ENCODE data around the gene SSBP2. TPM values are rescaled to one million over a fixed set of nuclear protein-coding genes. Genes with fewer than 3 reads are reported as not detected.

Gene SSBP2
- total RNA-seq, 3 donors from 2014 or later, result 3.5 to 5.0 (median 3.5) TPM

DNA sequence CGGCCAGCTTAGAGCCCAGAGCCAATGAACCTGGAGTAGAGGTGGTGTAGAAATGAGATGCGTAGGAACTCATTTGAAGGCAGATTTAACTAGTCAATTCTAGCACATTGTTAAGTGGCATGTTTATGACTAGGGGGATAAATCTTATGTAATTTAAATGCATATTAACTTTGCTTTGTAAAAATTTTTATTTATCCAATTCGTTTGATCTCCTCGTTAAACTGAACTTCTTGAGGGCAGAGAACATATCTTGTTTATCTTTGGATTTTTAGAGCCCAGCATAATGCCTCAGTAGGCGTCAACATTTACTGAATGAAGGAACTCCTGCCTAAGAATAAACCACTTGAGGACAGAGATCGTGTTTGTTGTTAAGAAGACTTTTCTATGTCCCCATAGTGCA lies 315.9 kb downstream of the SSBP2 start:
- Mint-ChIP-seq H3K4me3 (no peak overlapping the region), H3K27me3 (ENCODE audit: low read depth) (no peaks in the 10 kb centered on the region), H3K9me3 (no peaks in the 10 kb centered on the region), H3K36me3 (ENCODE audit: insufficient read depth) (peaks cover 3% of the 10 kb centered on the region), H3K4me1 (ENCODE audit: low read depth) (no peaks in the 10 kb centered on the region)
- no peak for DNase-seq
- no peak for ATAC-seq

DNA sequence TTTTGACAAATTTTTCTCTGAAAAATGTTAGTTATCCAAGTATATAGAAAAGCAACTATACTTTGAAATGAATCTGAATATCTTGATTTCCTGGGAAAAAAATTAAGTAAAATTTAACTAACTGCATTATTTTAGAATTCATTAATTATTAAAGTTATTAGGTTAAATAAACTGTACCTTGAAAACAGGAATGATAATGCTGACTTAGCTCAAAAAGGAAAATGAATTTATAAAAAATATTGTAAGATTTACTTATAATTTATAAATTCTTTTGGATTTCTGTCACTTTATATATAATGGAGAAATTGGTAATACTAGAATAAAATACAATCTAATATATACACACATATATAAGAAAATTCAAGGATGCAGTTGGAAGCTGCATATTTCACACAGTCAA lies 320.9 kb downstream of the SSBP2 start:
- H3K9me3 Mint-ChIP-seq, result no peaks in the 10 kb centered on the region
- peaks cover 9% of the 10 kb centered on the region for H3K4me1 Mint-ChIP-seq (ENCODE audit: low read depth)
- no peaks in the 10 kb centered on the region for H3K27me3 Mint-ChIP-seq (ENCODE audit: low read depth)
- no peak overlapping the region for H3K4me3 Mint-ChIP-seq
- H3K36me3 Mint-ChIP-seq (ENCODE audit: insufficient read depth), result peaks cover 1% of the 10 kb centered on the region
- DNase-seq, result no peak
- no peak for ATAC-seq

DNA sequence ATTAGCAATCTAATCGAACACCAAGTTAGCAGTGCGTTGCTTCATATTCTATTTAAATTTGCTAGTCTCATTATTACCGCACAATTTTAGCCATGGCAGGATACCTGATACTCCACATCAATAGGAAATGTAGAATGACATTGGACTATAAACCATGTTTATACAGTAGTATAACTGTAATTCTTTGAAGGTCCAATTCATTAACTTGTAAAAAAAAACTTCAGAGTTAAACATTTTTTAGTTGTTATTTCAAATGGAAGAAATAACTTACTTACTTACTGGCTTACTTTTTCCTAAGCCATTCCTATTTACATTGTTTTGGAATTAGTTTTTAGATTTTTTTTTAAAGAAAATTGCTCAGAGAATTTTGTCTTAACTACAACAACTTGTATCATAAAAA lies 321.5 kb downstream of the SSBP2 start:
- H3K9me3 Mint-ChIP-seq, result no peaks in the 10 kb centered on the region
- H3K27me3 Mint-ChIP-seq (ENCODE audit: low read depth), result no peaks in the 10 kb centered on the region
- H3K4me1 Mint-ChIP-seq (ENCODE audit: low read depth), result peaks cover 9% of the 10 kb centered on the region
- no peak for DNase-seq
- no peak overlapping the region for H3K4me3 Mint-ChIP-seq
- peaks cover 1% of the 10 kb centered on the region for H3K36me3 Mint-ChIP-seq (ENCODE audit: insufficient read depth)
- no peak for ATAC-seq

DNA sequence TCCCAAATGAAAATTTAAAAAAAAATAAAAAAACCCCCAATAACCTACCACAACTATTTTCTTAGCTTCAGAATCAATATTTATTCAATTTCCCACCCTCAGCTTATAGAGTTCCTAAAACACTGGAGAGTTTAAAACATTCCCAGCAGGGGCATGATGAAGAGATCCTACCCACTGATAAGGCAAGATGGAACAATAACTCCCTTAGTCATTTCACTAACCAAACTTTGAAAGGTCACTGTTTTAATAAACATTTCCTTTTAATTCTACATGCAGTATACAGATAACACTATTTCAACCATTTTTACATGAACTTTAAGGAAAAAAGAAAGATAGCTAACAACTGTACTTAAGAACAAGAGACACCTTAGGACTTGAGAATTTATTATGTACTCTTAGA lies 322.0 kb downstream of the SSBP2 start:
- Mint-ChIP-seq H3K36me3 (ENCODE audit: insufficient read depth) (peaks cover 1% of the 10 kb centered on the region), H3K27me3 (ENCODE audit: low read depth) (no peaks in the 10 kb centered on the region), H3K4me1 (ENCODE audit: low read depth) (peaks cover 9% of the 10 kb centered on the region), H3K9me3 (no peaks in the 10 kb centered on the region), H3K4me3 (no peak overlapping the region)
- no peak for ATAC-seq
- no peak for DNase-seq

DNA sequence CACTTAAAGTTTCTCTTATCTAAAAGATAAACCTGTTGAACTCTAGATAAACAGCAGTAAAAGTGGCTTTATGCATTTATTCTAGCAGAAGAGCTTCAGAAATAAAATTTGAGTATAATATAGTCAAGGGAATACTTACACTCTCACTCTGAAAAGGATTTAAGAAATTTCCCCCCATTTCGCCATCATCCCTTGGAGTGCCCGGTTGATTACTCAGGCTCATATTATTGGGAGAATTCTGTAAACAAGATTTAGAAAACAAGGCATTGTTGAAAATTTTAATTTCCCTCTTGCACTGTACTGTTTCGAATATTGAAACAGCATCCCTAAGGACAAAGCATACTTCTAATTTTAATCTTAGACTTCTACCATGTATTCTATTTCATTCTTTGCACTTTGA lies 322.5 kb downstream of the SSBP2 start:
- Mint-ChIP-seq H3K4me1 (ENCODE audit: low read depth) (peaks cover 9% of the 10 kb centered on the region), H3K9me3 (no peaks in the 10 kb centered on the region), H3K4me3 (no peak overlapping the region), H3K36me3 (ENCODE audit: insufficient read depth) (peaks cover 1% of the 10 kb centered on the region), H3K27me3 (ENCODE audit: low read depth) (no peaks in the 10 kb centered on the region)
- ATAC-seq (no peak), DNase-seq (no peak)

DNA sequence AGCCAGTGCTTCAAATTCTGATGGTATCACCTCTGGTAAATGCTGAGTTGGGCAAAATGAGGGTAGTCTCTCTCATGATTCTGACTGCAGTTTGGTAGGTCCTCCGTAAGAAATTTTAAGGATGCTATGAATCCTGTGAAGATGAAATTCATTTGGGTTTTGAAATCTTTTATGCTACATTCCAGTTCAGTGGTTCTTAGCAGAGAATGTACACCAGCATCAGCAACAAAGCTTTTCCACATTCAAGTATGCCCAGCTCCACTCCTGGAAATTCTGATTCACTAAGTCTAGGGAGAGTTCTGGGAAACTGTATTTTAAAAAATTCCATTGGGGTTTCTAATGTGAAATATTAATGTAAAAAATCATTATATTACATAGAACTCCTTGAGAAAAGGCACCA lies 323.3 kb downstream of the SSBP2 start:
- H3K36me3 Mint-ChIP-seq (ENCODE audit: insufficient read depth), result peaks cover 4% of the 10 kb centered on the region
- peaks cover 9% of the 10 kb centered on the region for H3K4me1 Mint-ChIP-seq (ENCODE audit: low read depth)
- no peaks in the 10 kb centered on the region for H3K27me3 Mint-ChIP-seq (ENCODE audit: low read depth)
- no peaks in the 10 kb centered on the region for H3K9me3 Mint-ChIP-seq
- ATAC-seq (no peak), DNase-seq (no peak)
- H3K4me3 Mint-ChIP-seq, result no peak overlapping the region

DNA sequence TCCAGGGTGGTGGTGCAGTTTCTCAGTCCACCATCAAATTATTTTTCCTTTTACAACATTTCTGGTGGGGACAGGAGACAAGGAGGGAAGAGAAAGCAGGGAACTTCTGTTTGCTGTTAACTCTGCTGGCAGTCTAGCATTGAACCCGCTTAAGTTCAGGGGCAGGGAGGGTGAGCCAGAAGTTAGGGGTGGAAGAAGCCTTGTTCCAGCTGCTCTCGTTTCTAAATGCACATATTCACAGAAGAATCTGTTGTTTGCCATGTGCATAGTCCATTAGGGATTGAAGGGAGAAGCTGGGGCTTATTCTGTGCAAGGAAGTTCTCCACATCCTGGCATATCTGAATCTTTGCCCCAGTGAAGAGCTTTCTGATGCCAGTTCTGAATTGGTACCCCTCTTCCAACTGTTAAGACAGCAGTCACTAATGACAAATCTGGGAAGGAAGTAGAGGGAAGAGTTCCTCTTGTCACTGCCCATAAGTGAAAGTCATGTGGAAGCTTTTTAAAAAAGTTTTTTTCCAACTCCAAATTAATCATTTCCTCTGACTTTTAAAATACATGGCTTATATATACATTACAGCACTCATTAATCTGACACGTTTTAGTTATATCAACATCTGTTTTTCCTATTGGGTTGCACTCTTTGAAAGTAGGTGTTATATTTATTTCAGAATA lies 324.4 kb downstream of the SSBP2 start:
- Mint-ChIP-seq H3K36me3 (ENCODE audit: insufficient read depth) (peaks cover 6% of the 10 kb centered on the region), H3K4me3 (no peak overlapping the region), H3K4me1 (ENCODE audit: low read depth) (peaks cover 9% of the 10 kb centered on the region), H3K27me3 (ENCODE audit: low read depth) (no peaks in the 10 kb centered on the region), H3K9me3 (no peaks in the 10 kb centered on the region)
- no peak for DNase-seq
- no peak for ATAC-seq

DNA sequence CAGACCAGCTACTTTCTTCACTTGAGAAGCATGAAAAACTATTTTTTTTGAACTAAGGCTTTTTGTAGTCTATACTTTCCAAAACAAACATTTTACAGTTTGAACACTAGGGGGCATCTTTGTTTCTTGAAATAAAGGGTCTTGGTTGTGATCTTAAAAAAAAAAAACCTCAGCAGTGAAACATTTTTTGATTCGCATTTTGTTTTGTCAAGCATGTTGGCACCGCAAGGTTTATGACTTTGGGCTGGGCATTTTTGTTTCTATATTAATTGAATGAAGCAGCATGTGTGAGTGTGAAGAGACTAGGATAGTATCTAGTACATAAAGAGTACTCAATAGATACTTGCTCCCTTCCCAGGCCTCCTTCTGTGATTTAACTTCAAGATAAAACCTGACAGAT lies 325.3 kb downstream of the SSBP2 start:
- no peak for DNase-seq
- Mint-ChIP-seq H3K4me3 (no peak overlapping the region), H3K9me3 (no peaks in the 10 kb centered on the region)

DNA sequence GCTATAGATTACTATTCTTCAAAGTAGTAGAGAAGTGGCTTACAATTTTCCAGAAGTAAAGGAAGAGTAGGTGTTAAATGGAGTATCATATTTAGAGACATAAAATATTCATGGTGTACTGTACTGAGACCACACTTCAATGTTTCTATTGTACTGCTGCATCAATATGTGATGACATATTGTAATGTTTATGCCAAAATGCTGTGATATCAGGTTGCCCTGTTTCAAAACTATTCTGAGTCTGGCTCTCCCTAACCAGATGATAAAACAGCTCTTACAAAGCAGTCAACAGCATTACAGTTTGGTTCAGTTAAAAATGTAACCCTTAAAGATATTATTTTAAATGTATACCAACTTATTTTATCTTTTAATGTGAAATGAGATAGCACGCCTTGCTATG lies 326.2 kb downstream of the SSBP2 start:
- peaks cover 12% of the 10 kb centered on the region for H3K36me3 Mint-ChIP-seq (ENCODE audit: insufficient read depth)
- H3K9me3 Mint-ChIP-seq, result no peaks in the 10 kb centered on the region
- DNase-seq, result no peak
- H3K27me3 Mint-ChIP-seq (ENCODE audit: low read depth), result no peaks in the 10 kb centered on the region
- H3K4me3 Mint-ChIP-seq, result no peak overlapping the region
- H3K4me1 Mint-ChIP-seq (ENCODE audit: low read depth), result peaks cover 19% of the 10 kb centered on the region
- no peak for ATAC-seq

More for the DNA sequence above, 325.3 kb downstream of the SSBP2 start:
- peaks cover 11% of the 10 kb centered on the region for H3K4me1 Mint-ChIP-seq (ENCODE audit: low read depth)
- peak in 1 of 2 donors; percentile 34 for ATAC-seq
- H3K36me3 Mint-ChIP-seq (ENCODE audit: insufficient read depth), result peaks cover 5% of the 10 kb centered on the region
- no peaks in the 10 kb centered on the region for H3K27me3 Mint-ChIP-seq (ENCODE audit: low read depth)

DNA sequence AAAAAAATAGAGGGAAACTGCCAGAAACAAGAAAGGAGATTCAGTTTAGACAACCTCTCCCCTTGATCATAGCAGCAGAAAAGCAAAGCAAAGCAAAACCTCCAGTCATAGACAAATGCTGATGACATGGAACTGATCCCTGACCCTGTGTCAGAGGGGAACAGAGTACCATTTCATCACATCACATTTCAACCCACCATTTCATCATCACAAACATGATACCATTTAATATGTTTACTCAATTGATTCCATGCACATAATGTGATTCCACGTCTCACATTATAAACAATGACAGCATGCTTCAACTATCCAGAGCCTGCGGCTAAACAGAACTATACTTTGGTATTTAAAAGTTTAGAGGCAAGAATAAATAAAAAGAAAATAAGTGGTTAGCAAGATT lies 328.2 kb downstream of the SSBP2 start:
- Mint-ChIP-seq H3K4me3 (no peak overlapping the region), H3K27me3 (ENCODE audit: low read depth) (no peaks in the 10 kb centered on the region), H3K4me1 (ENCODE audit: low read depth) (peaks cover 19% of the 10 kb centered on the region), H3K36me3 (ENCODE audit: insufficient read depth) (peaks cover 14% of the 10 kb centered on the region), H3K9me3 (no peaks in the 10 kb centered on the region)
- no peak for DNase-seq
- no peak for ATAC-seq

DNA sequence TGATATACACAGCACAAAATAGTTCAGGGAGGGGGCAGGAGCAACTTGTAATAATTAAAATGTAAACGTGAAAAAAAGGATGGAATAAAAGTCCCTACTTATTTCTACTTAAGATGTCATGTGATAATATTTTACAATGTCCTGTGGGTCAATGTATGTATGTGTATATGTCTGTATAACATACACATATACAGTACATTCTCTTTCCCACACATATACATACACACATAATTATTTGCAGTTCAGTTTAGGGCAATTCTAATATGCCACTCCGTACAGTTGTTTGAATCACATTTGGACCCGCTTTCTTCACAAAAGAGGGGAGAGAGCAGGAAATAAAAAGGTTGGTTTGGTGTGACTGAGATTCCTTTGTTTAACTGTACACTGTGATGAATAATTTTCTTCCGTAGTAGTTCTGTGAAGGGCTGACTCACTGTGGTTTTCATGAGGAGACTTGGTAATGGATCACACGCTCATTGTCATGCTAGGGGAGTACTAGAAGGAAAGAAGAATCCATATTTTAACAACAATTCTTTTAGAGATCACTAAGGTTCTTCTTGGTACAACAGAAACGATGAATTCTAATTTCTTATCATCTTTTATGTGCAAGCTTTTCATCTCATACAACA lies 330.7 kb downstream of the SSBP2 start:
- H3K4me3 Mint-ChIP-seq, result no peak overlapping the region
- DNase-seq, result no peak
- no peaks in the 10 kb centered on the region for H3K9me3 Mint-ChIP-seq
- peaks cover 10% of the 10 kb centered on the region for H3K4me1 Mint-ChIP-seq (ENCODE audit: low read depth)
- no peaks in the 10 kb centered on the region for H3K27me3 Mint-ChIP-seq (ENCODE audit: low read depth)
- ATAC-seq, result peak; percentile 98 to 100
- peaks cover 15% of the 10 kb centered on the region for H3K36me3 Mint-ChIP-seq (ENCODE audit: insufficient read depth)

DNA sequence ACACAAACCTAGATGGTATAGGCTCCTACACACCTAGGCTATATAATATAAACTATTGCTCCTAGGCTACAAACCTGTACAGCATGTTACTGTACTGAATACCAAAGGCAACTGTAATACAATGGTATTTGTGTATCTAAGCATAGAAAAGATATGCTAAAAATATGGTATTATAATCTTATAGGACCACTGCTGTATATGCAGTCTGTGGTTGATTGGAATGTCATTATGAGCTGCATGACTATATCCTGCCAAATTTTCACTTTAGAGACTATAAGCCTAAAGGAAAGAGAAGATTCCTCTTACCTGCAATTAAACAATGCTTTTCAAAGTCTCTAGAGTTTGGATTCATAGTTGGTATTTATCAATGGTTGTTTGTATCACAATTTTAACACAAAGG lies 332.3 kb downstream of the SSBP2 start:
- Mint-ChIP-seq H3K4me1 (ENCODE audit: low read depth) (peaks cover 10% of the 10 kb centered on the region), H3K4me3 (no peak overlapping the region), H3K9me3 (no peaks in the 10 kb centered on the region), H3K36me3 (ENCODE audit: insufficient read depth) (peaks cover 15% of the 10 kb centered on the region), H3K27me3 (ENCODE audit: low read depth) (no peaks in the 10 kb centered on the region)
- ATAC-seq, result no peak
- DNase-seq, result no peak

DNA sequence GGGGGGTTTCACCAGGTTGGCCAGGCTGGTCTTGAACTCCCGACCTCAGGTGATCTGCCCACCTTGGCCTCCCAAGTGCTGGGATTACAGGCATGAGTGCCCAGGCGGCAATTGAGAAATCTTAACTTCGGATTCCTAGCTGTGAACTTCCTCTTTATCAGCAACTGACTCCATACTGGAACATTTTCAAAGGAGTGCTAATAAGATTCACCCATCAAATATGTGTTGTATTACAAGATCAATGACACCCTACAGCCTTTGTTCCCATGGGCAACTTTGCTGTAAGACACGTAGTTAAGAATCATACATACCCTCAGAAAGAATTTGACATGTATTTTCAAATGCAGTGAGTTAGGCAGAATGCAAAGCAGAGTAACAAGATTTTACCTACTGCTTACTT lies 333.8 kb downstream of the SSBP2 start:
- no peaks in the 10 kb centered on the region for H3K9me3 Mint-ChIP-seq
- H3K27me3 Mint-ChIP-seq (ENCODE audit: low read depth), result no peaks in the 10 kb centered on the region
- no peak overlapping the region for H3K4me3 Mint-ChIP-seq
- H3K4me1 Mint-ChIP-seq (ENCODE audit: low read depth), result peaks cover 10% of the 10 kb centered on the region
- ATAC-seq, result no peak
- H3K36me3 Mint-ChIP-seq (ENCODE audit: insufficient read depth), result peaks cover 10% of the 10 kb centered on the region
- DNase-seq, result no peak

DNA sequence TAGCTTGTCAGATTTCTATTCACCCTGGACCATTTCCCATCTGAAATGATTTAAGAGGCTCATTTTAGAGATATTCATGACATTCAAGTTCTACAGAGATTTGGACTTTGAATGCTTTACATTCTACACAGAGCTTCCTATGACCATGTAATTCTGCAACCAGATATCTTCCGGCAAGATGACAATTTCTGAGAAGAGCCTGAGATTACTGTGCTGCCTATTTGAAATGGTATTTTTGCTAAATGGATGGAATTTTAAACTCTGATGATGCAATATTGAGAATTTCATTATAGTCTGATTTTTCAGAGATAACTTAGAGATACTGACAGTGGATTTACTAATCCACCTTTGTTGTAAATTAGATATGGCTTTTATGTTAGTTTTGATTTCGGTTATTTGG lies 341.0 kb downstream of the SSBP2 start:
- no peaks in the 10 kb centered on the region for H3K9me3 Mint-ChIP-seq
- no peaks in the 10 kb centered on the region for H3K36me3 Mint-ChIP-seq (ENCODE audit: insufficient read depth)
- H3K4me3 Mint-ChIP-seq, result no peak overlapping the region
- H3K4me1 Mint-ChIP-seq (ENCODE audit: low read depth), result no peaks in the 10 kb centered on the region
- ATAC-seq, result no peak
- H3K27me3 Mint-ChIP-seq (ENCODE audit: low read depth), result no peaks in the 10 kb centered on the region
- DNase-seq, result no peak

DNA sequence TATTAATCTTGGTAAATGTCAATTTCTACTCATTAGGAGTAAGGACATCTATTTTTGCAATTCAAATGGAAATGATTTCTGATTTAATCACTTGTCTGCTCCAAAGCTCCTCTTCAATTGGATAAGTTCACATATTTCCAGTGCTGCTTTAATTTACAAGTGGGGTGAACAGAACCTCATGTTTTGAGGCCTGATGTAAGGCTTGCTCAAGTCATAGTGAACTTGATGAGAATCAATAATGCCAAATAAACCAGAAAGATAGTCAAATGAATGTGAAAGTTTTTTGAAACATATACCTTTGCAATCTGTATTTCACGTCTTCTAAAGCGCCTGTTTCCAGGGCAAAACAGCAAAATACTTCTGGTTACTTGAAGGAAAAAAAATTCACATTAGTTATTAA lies 341.5 kb downstream of the SSBP2 start:
- Mint-ChIP-seq H3K4me1 (ENCODE audit: low read depth) (no peaks in the 10 kb centered on the region), H3K9me3 (no peaks in the 10 kb centered on the region), H3K27me3 (ENCODE audit: low read depth) (no peaks in the 10 kb centered on the region), H3K4me3 (no peak overlapping the region), H3K36me3 (ENCODE audit: insufficient read depth) (no peaks in the 10 kb centered on the region)
- ATAC-seq (no peak), DNase-seq (no peak)

All from activated T-cell treated with anti-CD3 and anti-CD28 coated beads, Interleukin-2, amount 50 U/mL, for 4 hours (primary cell).